K562 (cell line): ENCODE data around the gene CPTP. TPM values are rescaled to one million over a fixed set of nuclear protein-coding genes. Genes with fewer than 3 reads are reported as not detected.

Source experiments
- ATAC-seq: fragments of 200-7000 bp; cut with Tn5 transposase; 3 replicates; pipeline ENCODE4 v1.9.1; 2020; ENCODE audit warnings: moderate library complexity
- BruUV-seq: library from RNA; stranded (reverse); fragments of 400-500 nt; replicated peaks from 2 replicates; lab custom pipeline; 2021; lab: Mats Ljungman, UMichigan
- CTCF ChIA-PET: fragments of 300-600 bp; formaldehyde crosslinking; extraction: SDS; loops from one replicate; lab custom pipeline; 2021; ENCODE audit warnings: low intra/inter-chr PET ratio; lab: Yijun Ruan, JAX
- POLR2A ChIA-PET: fragments of 300-600, 350-650 bp; sonication (Branson Sonifier 250); formaldehyde crosslinking; extraction: SDS; loops from one replicate; lab custom pipeline; 2021; ENCODE audit warnings: antibody characterized with exemption, inconsistent platforms; lab: Yijun Ruan, JAX
- DNase-seq, 4 experiments: peaks; one replicate each; pipeline versions ENCODE4 v3.0.0 to v3.0.0-alpha.2; 2011 to 2018; ENCODE audit warnings: low spot score in 3 of 4, mixed read lengths in 3 of 4; ENCODE audit errors: extremely low read depth in 1 of 4
- FAIRE-seq: peaks from 2 replicates; lab custom pipeline; 2011; peaks lifted over from hg19 to GRCh38; lab: Jason Lieb, UNC
- H2AFZ ChIP-seq: 2 replicates; pipeline ENCODE4 v1.6.0; 2011; ENCODE audit warnings: low read depth, low read length, control low read depth, inconsistent platforms
- H3K27ac ChIP-seq: fragments of 200-600 bp; 3 replicates; pipeline ENCODE4 v1.8.0; 2011; ENCODE audit warnings: low read depth, mild to moderate bottlenecking, control low read depth, inconsistent platforms, low read length, moderate library complexity, mixed read lengths; ENCODE audit errors: extremely low read depth
- H3K27me3 ChIP-seq, 2 experiments: fragments of 300-600 bp in 1 of 2; 2 replicates in 1 of 2; 3 replicates in 1 of 2; pipeline versions ENCODE4 v1.6.0 to v1.8.0; 2011; ENCODE audit warnings: inconsistent platforms in 2 of 2, low read length in 2 of 2, mild to moderate bottlenecking in 1 of 2, mixed read lengths in 1 of 2, moderate library complexity in 1 of 2; ENCODE audit not compliant: control insufficient read depth in 2 of 2, insufficient read depth in 2 of 2
- H3K36me3 ChIP-seq: fragments of 300-600 bp; 3 replicates; pipeline ENCODE4 v1.8.0; 2011; ENCODE audit warnings: mild to moderate bottlenecking, low read length, inconsistent platforms; ENCODE audit not compliant: control insufficient read depth, insufficient read depth
- H3K4me1 ChIP-seq, 2 experiments: fragments of 200-600 bp in 1 of 2; replicated peaks in 1 of 2; 2 replicates in 1 of 2; 3 replicates in 1 of 2; pipeline versions ENCODE4 v1.5.1 to v1.8.0; 2011; ENCODE audit warnings: inconsistent platforms in 2 of 2, low read length in 2 of 2, mild to moderate bottlenecking in 1 of 2, mixed read lengths in 1 of 2, moderate library complexity in 1 of 2; ENCODE audit not compliant: control insufficient read depth in 2 of 2, insufficient read depth in 2 of 2
- H3K4me2 ChIP-seq: 2 replicates; pipeline ENCODE4 v1.6.1; 2011; ENCODE audit warnings: low read length, control low read depth, inconsistent platforms, mixed read lengths; ENCODE audit not compliant: insufficient read depth
- H3K4me3 ChIP-seq: fragments of 200-600 bp; sonication (generic), shearing (Covaris generic); 2 replicates; pipeline ENCODE4 v1.5.1; 2016; ENCODE audit warnings: control low read depth, inconsistent platforms
- H3K79me2 ChIP-seq: fragments of 200-600 bp; 3 replicates; pipeline ENCODE4 v1.8.0; 2011; ENCODE audit warnings: low read length, inconsistent platforms; ENCODE audit not compliant: control insufficient read depth, insufficient read depth
- H3K9ac ChIP-seq, 2 experiments: 2 replicates each; pipeline versions ENCODE4 v1.6.0 to v1.6.1; 2011; ENCODE audit warnings: low read depth in 2 of 2, low read length in 2 of 2, control low read depth in 1 of 2, inconsistent platforms in 1 of 2, mild to moderate bottlenecking in 1 of 2, mixed read lengths in 1 of 2; ENCODE audit not compliant: insufficient read depth in 1 of 2
- H3K9me1 ChIP-seq: one replicate; pipeline ENCODE4 v1.6.0; 2011; ENCODE audit warnings: inconsistent platforms, mild to moderate bottlenecking, low read length, moderate library complexity; ENCODE audit not compliant: control insufficient read depth, insufficient read depth
- H3K9me3 ChIP-seq: replicated peaks from 2 replicates; pipeline ENCODE4 v1.5.1; 2011; ENCODE audit warnings: low read depth, low read length, inconsistent platforms; ENCODE audit not compliant: control insufficient read depth, insufficient read depth
- H4K20me1 ChIP-seq: replicated peaks from 2 replicates; pipeline ENCODE4 v1.6.1; 2011; ENCODE audit warnings: low read length, inconsistent platforms, mixed read lengths; ENCODE audit not compliant: control insufficient read depth, insufficient read depth
- BCOR ChIP-seq: fragments of 450-650 bp; IDR thresholded peaks from 2 replicates; pipeline ENCODE4 v1.6.1; 2016
- FOSL1 ChIP-seq: fragments of 200-800 bp; sonication (Bioruptor generic); conservative IDR thresholded peaks from 2 replicates; pipeline ENCODE4 v1.6.1; 2016; ENCODE audit warnings: missing genetic modification characterization, missing compliant biosample characterization
- GABPB1 ChIP-seq: sonication (generic); formaldehyde crosslinking; IDR thresholded peaks from 2 replicates; pipeline ENCODE4 v1.8.0; 2022; ENCODE audit warnings: mild to moderate bottlenecking, missing genetic modification reagents
- POLR2G ChIP-seq: fragments of 200-400 bp; formaldehyde crosslinking; IDR thresholded peaks from 2 replicates; pipeline ENCODE4 v1.6.1; 2017; ENCODE audit warnings: low read depth, mild to moderate bottlenecking, antibody characterized with exemption, low read length, moderate library complexity
- PRDM10 ChIP-seq: fragments of 450-650 bp; IDR thresholded peaks from 2 replicates; pipeline ENCODE4 v1.6.1; 2018; ENCODE audit not compliant: partially characterized antibody
- PREB ChIP-seq: sonication (generic); formaldehyde crosslinking; IDR thresholded peaks from 2 replicates; pipeline ENCODE4 v1.8.1; 2023; ENCODE audit warnings: mild to moderate bottlenecking, missing genetic modification reagents
- SMARCA5 ChIP-seq: fragments of 450-650 bp; IDR thresholded peaks from 2 replicates; pipeline ENCODE4 v1.6.1; 2016
- SMARCE1 ChIP-seq: fragments of 450-650 bp; IDR thresholded peaks from 2 replicates; pipeline ENCODE4 v1.7.1; 2016; ENCODE audit warnings: mild to moderate bottlenecking
- SMC3 ChIP-seq: conservative IDR thresholded peaks from 2 replicates; pipeline ENCODE4 v1.6.1; 2011; ENCODE audit warnings: low read depth, low read length, improper control_type of control experiment; ENCODE audit not compliant: insufficient read depth
- SNIP1 ChIP-seq: fragments of 450-650 bp; IDR thresholded peaks from 2 replicates; pipeline ENCODE4 v1.7.1; 2017; ENCODE audit warnings: low read depth, mild to moderate bottlenecking
- TBP ChIP-seq: optimal IDR thresholded peaks from 2 replicates; pipeline ENCODE3; 2011; ENCODE audit warnings: low read depth, low read length, improper control_type of control experiment
- TFAP4 ChIP-seq: sonication (generic); formaldehyde crosslinking; IDR thresholded peaks from 2 replicates; pipeline ENCODE4 v1.8.0; 2022; ENCODE audit warnings: missing genetic modification reagents, mild to moderate bottlenecking, moderate library complexity, borderline replicate concordance
- TSC22D4 ChIP-seq: fragments of 450-650 bp; IDR thresholded peaks from 2 replicates; pipeline ENCODE4 v1.6.1; 2016; ENCODE audit warnings: missing genetic modification characterization, missing biosample characterization, control low read depth
- ZEB2 ChIP-seq: fragments of 450-650 bp; IDR thresholded peaks from 2 replicates; pipeline ENCODE4 v1.6.1; 2016
- ZNF24 ChIP-seq: fragments of 450-650 bp; IDR thresholded peaks from 2 replicates; pipeline ENCODE4 v1.6.1; 2016
- WGBS: fragments of 100-300 bp; shearing (Covaris generic); methylation state at CpG from one replicate; pipeline ENCODE4 v1.1.6; 2016; ENCODE audit warnings: low coverage, mixed read lengths; ENCODE audit not compliant: insufficient coverage; ENCODE audit errors: missing lambda C conversion rate; 5-methylcytosine and 5-hydroxymethylcytosine counted together
- in situ Hi-C: fragments of 300-500 bp; cut with MboI; formaldehyde crosslinking; loops from 4 replicates; pipeline ENCODE4 v1.15.0; 2018; ENCODE audit warnings: inconsistent platforms, mixed read lengths
- intact Hi-C: fragments of 100-400 bp; cut with micrococcal nuclease; formaldehyde crosslinking; loops from 2 replicates; pipeline ENCODE4 v1.14.2; 2022
- polyA plus RNA-seq, 8 experiments: library from polyadenylated mRNA; depleted of rRNA in 4 of 8; stranded (reverse) in 5 of 8; unstranded in 3 of 8; fragments of >200 nt; fragmentation: Nextera tagmentation in 2 of 8; fragmentation: Illumina TruSeq in 1 of 8; extraction: Ambion mirVana in 2 of 8; extraction: Trizol in 1 of 8; gene quantifications; 2 replicates each; pipeline versions ENCODE4 v1.2.1 to v1.2.3, GENCODE V29; 2011 to 2014; ENCODE audit warnings: inconsistent platforms in 1 of 8, missing spikeins in 1 of 8
- total RNA-seq, 7 experiments: library from RNA; depleted of rRNA in 6 of 7; stranded (reverse); fragments of >200 nt in 6 of 7; fragmentation: Illumina TruSeq in 2 of 7; extraction: Trizol in 2 of 7; gene quantifications; 2 replicates each; pipeline versions ENCODE4 v1.2.1 to v1.2.3, GENCODE V29; 2011 to 2021; ENCODE audit warnings: low replicate concordance in 1 of 7

The CPTP gene
- total and polyA plus RNA-seq, 9 of the 15 experiments (the other 6 are each of a cell fraction or from before 2014, with no cell fraction given) = 0.11 to 25.8 (median 3.5) TPM

DNA sequence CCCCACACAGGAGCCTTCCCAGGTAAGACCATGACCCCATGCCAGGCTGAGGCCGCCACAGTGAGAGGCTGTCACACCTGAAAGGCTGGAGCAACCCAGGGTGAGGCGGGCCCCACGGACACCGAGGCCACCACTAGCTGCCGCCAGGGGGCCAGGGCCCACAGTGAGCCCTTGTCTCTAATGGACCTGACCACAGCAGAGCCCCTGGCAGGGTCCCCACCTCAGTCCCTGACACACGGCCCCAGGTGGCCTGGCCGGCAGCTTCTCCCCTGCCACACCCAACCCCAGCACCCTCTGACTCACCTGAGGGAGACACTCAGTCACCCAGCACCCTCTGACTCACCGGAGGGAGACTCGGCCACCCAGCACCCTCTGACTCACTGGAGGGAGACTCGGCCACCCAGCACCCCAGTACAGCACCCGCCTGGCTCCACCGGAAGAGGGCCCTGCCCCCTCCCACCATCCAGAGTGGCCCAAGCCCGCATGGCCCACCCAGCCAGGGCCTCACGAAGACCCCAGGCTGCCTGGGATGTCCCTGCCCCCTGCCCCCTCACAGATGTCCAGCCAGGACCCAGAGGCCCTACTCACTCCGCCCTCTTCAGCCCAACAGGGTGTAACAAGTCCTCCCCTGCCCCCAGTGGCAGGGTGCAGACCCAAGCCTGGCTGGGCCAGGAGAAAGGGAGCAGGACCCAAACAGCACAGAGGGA lies 20.2 kb downstream of the CPTP start:
- H3K9me1 ChIP-seq = peaks cover 8% of the 10 kb centered on the region
- ATAC-seq (peak; percentile 59), FAIRE-seq (no peak), DNase-seq (peak; percentile 56 to 63 (median 60))
- peaks cover 9 to 88% of the 10 kb centered on the region in 2 experiments; a peak in 3 of 5 replicates for H3K4me1 ChIP-seq
- intact Hi-C loops (no loop called here), in situ Hi-C loops (no loop called here)
- H3K27ac ChIP-seq = peak overlapping the region; percentile 46; the same call in 2 of the 3 replicates
- peaks cover 65% of the 10 kb centered on the region for H3K79me2 ChIP-seq
- 72% methylated on average over 15 of the region's 15 CpGs for WGBS
- H3K9ac ChIP-seq = peak overlapping the region; percentile 10 to 98; a peak in 3 of 4 replicates
- no peak overlapping the region for H2AFZ ChIP-seq
- peaks cover 53% of the 10 kb centered on the region; the same call in 2 of the 3 replicates for H3K36me3 ChIP-seq
- H3K9me3 ChIP-seq = 0 out of 2 replicates have a peak, but pooled peaks cover 2% of the 10 kb centered on the region
- BruUV-seq = no TSS peak
- no peaks in the 10 kb centered on the region for H3K27me3 ChIP-seq
- ChIA-PET POLR2A (interaction anchor here (0.6 to 4.8 kb wide), 5 partner anchors 9 to 447 kb away, joined by 3 to 22 read pairs (median 5); partner anchors contain the start of gene AURKAIP1), CTCF (no interaction called here)
- no peak overlapping the region for H3K4me2 ChIP-seq
- no peak overlapping the region for H3K4me3 ChIP-seq
- peaks cover 47% of the 10 kb centered on the region; the same call in 1 of the 2 replicates for H4K20me1 ChIP-seq
- TF ChIP-seq TBP (peak; percentile 20), SNIP1 (0 out of 2 replicates have a peak, but pooled peaks have one; percentile 29), TSC22D4 (tag) (peak; percentile 86; the same call in 1 of the 2 replicates), ZEB2 (peak; percentile 28; the same call in 1 of the 2 replicates), SMC3 (peak; percentile 19; the same call in 1 of the 2 replicates), POLR2G (0 out of 2 replicates have a peak, but pooled peaks have one; percentile 12), PREB (CRISPR knock-in tag) (no peak), FOSL1 (tag) (peak; percentile 100), SMARCA5 (peak; percentile 79), ZNF24 (peak; percentile 66; the same call in 1 of the 2 replicates), BCOR (peak; percentile 36; the same call in 1 of the 2 replicates), GABPB1 (CRISPR knock-in tag) (peak; percentile 37; the same call in 1 of the 2 replicates), SMARCE1 (peak; percentile 43; the same call in 1 of the 2 replicates), TFAP4 (CRISPR knock-in tag) (peak; percentile 31; the same call in 1 of the 2 replicates), PRDM10 (peak; percentile 22)
